Panc1 (cell line): Measurements from ENCODE around the gene PTDSS2. TPM values are rescaled to one million over a fixed set of nuclear protein-coding genes. Genes with fewer than 3 reads are reported as not detected.

Source experiments
- ATAC-seq: fragments of 200-7000 bp; cut with Tn5 transposase; 2 replicates; pipeline ENCODE4 v1.9.1; 2020; ENCODE audit warnings: mild to moderate bottlenecking, moderate library complexity
- BruUV-seq: library from RNA; stranded (reverse); fragments of 400-500 nt; replicated peaks from 2 replicates; lab custom pipeline; 2021; lab: Mats Ljungman, UMichigan
- CTCF ChIA-PET: fragments of 300-600 bp; sonication (Branson Sonifier 250); formaldehyde crosslinking; loops from one replicate; lab custom pipeline; 2022; ENCODE audit warnings: antibody characterized with exemption; lab: Charles Lee
- POLR2A ChIA-PET: fragments of 300-600 bp; sonication (Branson Sonifier 250); formaldehyde crosslinking; loops from one replicate; lab custom pipeline; 2022; ENCODE audit warnings: antibody characterized with exemption; lab: Charles Lee
- DNase-seq: peaks from one replicate; pipeline ENCODE4 v3.0.0-alpha.2; 2010; ENCODE audit warnings: low read depth, low spot score
- H3K27ac ChIP-seq: 2 replicates; pipeline ENCODE4 v1.5.1; 2011; ENCODE audit warnings: mild to moderate bottlenecking, low read length, inconsistent platforms
- H3K27me3 ChIP-seq: fragments of 200-500 bp; sonication (Bioruptor generic); 2 replicates; pipeline ENCODE4 v1.6.0; 2014; ENCODE audit warnings: low read length, inconsistent platforms; ENCODE audit not compliant: control insufficient read depth, insufficient read depth
- H3K36me3 ChIP-seq: fragments of 200-500 bp; sonication (Bioruptor generic); 2 replicates; pipeline ENCODE4 v1.5.1; 2014; ENCODE audit warnings: inconsistent platforms, mild to moderate bottlenecking, low read length, moderate library complexity; ENCODE audit not compliant: control insufficient read depth, insufficient read depth
- H3K4me1 ChIP-seq: 2 replicates; pipeline ENCODE4 v1.5.1; 2011; ENCODE audit warnings: inconsistent platforms, mild to moderate bottlenecking, low read length, moderate library complexity; ENCODE audit not compliant: control insufficient read depth, insufficient read depth
- H3K4me3 ChIP-seq, 2 experiments: 2 replicates each; pipeline ENCODE4 v1.5.1; 2011 to 2012; ENCODE audit warnings: low read depth in 2 of 2, low read length in 2 of 2, mild to moderate bottlenecking in 2 of 2, inconsistent platforms in 1 of 2, moderate library complexity in 1 of 2
- H3K9me3 ChIP-seq: fragments of 200-500 bp; sonication (Bioruptor generic); 2 replicates; pipeline ENCODE4 v1.5.1; 2014; ENCODE audit warnings: low read depth, mild to moderate bottlenecking, inconsistent platforms, low read length, moderate library complexity; ENCODE audit not compliant: control insufficient read depth, insufficient read depth
- POLR2AphosphoS5 ChIP-seq: IDR thresholded peaks from 2 replicates; pipeline ENCODE4 v1.6.1; 2012; ENCODE audit warnings: mild to moderate bottlenecking, low read depth, low read length, moderate library complexity
- SIN3A ChIP-seq: IDR thresholded peaks from 2 replicates; pipeline ENCODE4 v1.6.1; 2012; ENCODE audit warnings: low read depth, mild to moderate bottlenecking, low read length, moderate library complexity, borderline replicate concordance; ENCODE audit not compliant: insufficient read depth
- TCF7L2 ChIP-seq: IDR thresholded peaks from 2 replicates; pipeline ENCODE4 v1.6.1; 2011; ENCODE audit warnings: mild to moderate bottlenecking, low read depth, low read length, inconsistent platforms
- in situ Hi-C: cut with HindIII; loops from 2 replicates; pipeline ENCODE4 v1.10.0; 2016; ENCODE audit warnings: low sequenced_read_pairs, low pct_unique_long_range_greater_than_20kb
- intact Hi-C: fragments of 100-400 bp; cut with micrococcal nuclease; formaldehyde crosslinking; loops from one replicate; pipeline ENCODE4 v1.10.0; 2022; ENCODE audit not compliant: unreplicated experiment
- total RNA-seq: library from RNA; stranded (reverse); gene quantifications from one replicate; pipeline ENCODE4 v1.2.1, GENCODE V29; 2021; ENCODE audit not compliant: unreplicated experiment
- TF ChIP-seq, protein P1 (sequence below), 2 experiments: IDR thresholded peaks; 2 replicates each; pipeline ENCODE4 v1.6.1; 2011 to 2012; ENCODE audit warnings: low read depth in 2 of 2, control low read depth in 1 of 2, low read length in 1 of 2, mild to moderate bottlenecking in 1 of 2, moderate library complexity in 1 of 2; ENCODE audit not compliant: insufficient read depth in 1 of 2
- TF ChIP-seq, protein P2 (sequence below): fragments of 450-650 bp; IDR thresholded peaks from 2 replicates; pipeline ENCODE4 v1.5.1; 2017; ENCODE audit warnings: mild to moderate bottlenecking

PTDSS2 gene
- total RNA-seq, 1 experiment from 2014 or later = 103 TPM

DNA sequence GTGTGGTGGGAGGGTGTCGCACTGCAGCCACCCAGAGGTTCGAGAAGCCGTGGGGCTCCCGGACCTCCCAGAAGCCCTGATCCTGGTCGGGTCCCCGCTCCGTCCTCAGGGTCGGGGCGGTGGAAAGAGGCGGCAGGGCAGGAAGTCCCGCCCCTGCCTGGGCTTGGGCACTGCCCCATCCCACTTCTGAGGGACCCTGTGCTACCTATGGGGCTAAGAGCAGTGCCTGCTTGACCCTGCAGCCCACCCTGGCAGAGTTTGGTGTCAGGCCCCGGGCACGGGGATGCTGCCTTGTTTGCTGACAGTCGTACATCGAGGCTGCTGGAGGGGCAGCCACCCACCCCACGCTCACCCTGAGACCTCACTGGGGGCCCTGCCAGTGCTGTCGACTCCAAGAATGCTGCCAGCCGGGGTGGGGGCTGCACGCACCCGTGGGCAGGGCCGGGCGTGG lies 37.5 kb downstream of the PTDSS2 start:
- H3K36me3 ChIP-seq = no peaks in the 10 kb centered on the region
- no peak overlapping the region for H3K4me3 ChIP-seq
- ChIA-PET POLR2A (no interaction called here), CTCF (no interaction called here)
- no peak for ATAC-seq
- H3K4me1 ChIP-seq = no peaks in the 10 kb centered on the region
- no TSS peak for BruUV-seq
- in situ Hi-C loops = no loop called here
- no peaks in the 10 kb centered on the region for H3K27me3 ChIP-seq
- no peaks in the 10 kb centered on the region for H3K9me3 ChIP-seq
- no peak for DNase-seq
- TF ChIP-seq, protein P1, sequence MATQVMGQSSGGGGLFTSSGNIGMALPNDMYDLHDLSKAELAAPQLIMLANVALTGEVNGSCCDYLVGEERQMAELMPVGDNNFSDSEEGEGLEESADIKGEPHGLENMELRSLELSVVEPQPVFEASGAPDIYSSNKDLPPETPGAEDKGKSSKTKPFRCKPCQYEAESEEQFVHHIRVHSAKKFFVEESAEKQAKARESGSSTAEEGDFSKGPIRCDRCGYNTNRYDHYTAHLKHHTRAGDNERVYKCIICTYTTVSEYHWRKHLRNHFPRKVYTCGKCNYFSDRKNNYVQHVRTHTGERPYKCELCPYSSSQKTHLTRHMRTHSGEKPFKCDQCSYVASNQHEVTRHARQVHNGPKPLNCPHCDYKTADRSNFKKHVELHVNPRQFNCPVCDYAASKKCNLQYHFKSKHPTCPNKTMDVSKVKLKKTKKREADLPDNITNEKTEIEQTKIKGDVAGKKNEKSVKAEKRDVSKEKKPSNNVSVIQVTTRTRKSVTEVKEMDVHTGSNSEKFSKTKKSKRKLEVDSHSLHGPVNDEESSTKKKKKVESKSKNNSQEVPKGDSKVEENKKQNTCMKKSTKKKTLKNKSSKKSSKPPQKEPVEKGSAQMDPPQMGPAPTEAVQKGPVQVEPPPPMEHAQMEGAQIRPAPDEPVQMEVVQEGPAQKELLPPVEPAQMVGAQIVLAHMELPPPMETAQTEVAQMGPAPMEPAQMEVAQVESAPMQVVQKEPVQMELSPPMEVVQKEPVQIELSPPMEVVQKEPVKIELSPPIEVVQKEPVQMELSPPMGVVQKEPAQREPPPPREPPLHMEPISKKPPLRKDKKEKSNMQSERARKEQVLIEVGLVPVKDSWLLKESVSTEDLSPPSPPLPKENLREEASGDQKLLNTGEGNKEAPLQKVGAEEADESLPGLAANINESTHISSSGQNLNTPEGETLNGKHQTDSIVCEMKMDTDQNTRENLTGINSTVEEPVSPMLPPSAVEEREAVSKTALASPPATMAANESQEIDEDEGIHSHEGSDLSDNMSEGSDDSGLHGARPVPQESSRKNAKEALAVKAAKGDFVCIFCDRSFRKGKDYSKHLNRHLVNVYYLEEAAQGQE (IDR thresholded peaks at IDR 0.05; ENCODE audit: insufficient read depth in 1 of 2, low read depth in 2 of 2, low read length in 1 of 2) = no peak
- TF ChIP-seq, protein P2, sequence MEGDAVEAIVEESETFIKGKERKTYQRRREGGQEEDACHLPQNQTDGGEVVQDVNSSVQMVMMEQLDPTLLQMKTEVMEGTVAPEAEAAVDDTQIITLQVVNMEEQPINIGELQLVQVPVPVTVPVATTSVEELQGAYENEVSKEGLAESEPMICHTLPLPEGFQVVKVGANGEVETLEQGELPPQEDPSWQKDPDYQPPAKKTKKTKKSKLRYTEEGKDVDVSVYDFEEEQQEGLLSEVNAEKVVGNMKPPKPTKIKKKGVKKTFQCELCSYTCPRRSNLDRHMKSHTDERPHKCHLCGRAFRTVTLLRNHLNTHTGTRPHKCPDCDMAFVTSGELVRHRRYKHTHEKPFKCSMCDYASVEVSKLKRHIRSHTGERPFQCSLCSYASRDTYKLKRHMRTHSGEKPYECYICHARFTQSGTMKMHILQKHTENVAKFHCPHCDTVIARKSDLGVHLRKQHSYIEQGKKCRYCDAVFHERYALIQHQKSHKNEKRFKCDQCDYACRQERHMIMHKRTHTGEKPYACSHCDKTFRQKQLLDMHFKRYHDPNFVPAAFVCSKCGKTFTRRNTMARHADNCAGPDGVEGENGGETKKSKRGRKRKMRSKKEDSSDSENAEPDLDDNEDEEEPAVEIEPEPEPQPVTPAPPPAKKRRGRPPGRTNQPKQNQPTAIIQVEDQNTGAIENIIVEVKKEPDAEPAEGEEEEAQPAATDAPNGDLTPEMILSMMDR = no peak
- TF ChIP-seq POLR2AphosphoS5 (no peak), SIN3A (no peak), TCF7L2 (no peak)
- no peak overlapping the region for H3K27ac ChIP-seq
- intact Hi-C loops = no loop called here

DNA sequence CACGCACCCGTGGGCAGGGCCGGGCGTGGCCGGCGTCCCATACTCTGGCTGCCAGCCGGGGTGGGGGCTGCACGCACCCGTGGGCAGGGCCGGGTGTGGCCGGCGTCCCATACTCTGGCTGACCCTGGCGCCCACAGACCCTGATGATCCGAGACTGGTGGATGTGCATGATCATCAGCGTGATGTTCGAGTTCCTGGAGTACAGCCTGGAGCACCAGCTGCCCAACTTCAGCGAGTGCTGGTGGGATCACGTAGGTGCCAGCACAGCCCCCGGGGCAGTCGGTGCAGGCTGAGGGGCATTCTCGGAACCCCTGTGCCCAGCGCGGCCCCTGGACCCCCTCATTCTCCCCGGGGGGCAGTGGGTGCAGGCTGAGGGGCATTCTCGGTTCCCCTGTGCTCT lies 38.0 kb downstream of the PTDSS2 start:
- Histone ChIP-seq H3K27ac (no peak overlapping the region), H3K36me3 (no peaks in the 10 kb centered on the region), H3K27me3 (no peaks in the 10 kb centered on the region), H3K4me3 (no peak overlapping the region), H3K4me1 (no peaks in the 10 kb centered on the region), H3K9me3 (no peaks in the 10 kb centered on the region)
- in situ Hi-C loops (no loop called here), intact Hi-C loops (no loop called here)
- TF ChIP-seq, protein P1 (IDR thresholded peaks at IDR 0.05; ENCODE audit: insufficient read depth in 1 of 2, low read depth in 2 of 2, low read length in 1 of 2) = no peak
- TF ChIP-seq, protein P2 = no peak
- TF ChIP-seq POLR2AphosphoS5 (no peak), SIN3A (no peak), TCF7L2 (no peak)
- DNase-seq (no peak), ATAC-seq (no peak)
- CTCF ChIA-PET = no interaction called here
- BruUV-seq = no TSS peak
- POLR2A ChIA-PET = no interaction called here
